Peyer's patch (tissue), 4 donors: ENCODE measurements around the gene VPS8.

Experiments
- CTCF ChIP-seq, 6 experiments: fragments of 450-650 bp in 4 of 6; fragments of 200-600 bp in 2 of 6; sonication (generic) in 1 of 6; IDR thresholded peaks; one replicate each; pipeline ENCODE4 v1.5.1; 2017 to 2019; ENCODE audit warnings: antibody characterized with exemption in 6 of 6, mild to moderate bottlenecking in 3 of 6, moderate library complexity in 1 of 6
- POLR2A ChIP-seq, 2 donors: fragments of 450-650 bp; IDR thresholded peaks; one replicate each; pipeline ENCODE4 v1.5.1; 2017; ENCODE audit warnings: antibody characterized with exemption in 2 of 2, mild to moderate bottlenecking in 2 of 2, moderate library complexity in 2 of 2

GRCh38 chr3:185094697-185095096, 282.7 kb downstream of the VPS8 start:
- no peak for TF ChIP-seq CTCF (IDR thresholded peaks at IDR 0.05)
- TF ChIP-seq POLR2A (IDR thresholded peaks at IDR 0.05), result no peak
